Tongue (tissue), 2 donors: Measurements from ENCODE around the gene SETSIP. TPM values are rescaled to one million over a fixed set of nuclear protein-coding genes. Genes with fewer than 3 reads are reported as not detected.
"Not testable (repeated sequence)": the region's sequence is repeated elsewhere in the genome, so short reads cannot be mapped to it uniquely, and the experiment has no call there.

Source experiments
- DNase-seq: peaks from one replicate; pipeline ENCODE4 v3.0.0-alpha.2; 2015
- total RNA-seq: library from RNA; depleted of rRNA; stranded (reverse); fragments of >200 nt; gene quantifications from one replicate; pipeline ENCODE4 v1.2.3, GENCODE V29; 2014

SETSIP gene, protein sequence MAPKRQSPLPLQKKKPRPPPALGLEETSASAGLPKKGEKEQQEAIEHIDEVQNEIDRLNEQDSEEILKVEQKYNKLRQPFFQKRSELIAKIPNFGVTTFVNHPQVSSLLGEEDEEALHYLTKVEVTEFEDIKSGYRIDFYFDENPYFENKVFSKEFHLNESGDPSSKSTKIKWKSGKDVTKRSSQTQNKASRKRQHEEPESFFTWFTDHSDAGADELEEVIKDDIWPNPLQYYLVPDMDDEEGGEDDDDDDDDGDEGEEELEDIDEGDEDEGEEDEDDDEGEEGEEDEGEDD
- total RNA-seq, result not detected

DNA sequence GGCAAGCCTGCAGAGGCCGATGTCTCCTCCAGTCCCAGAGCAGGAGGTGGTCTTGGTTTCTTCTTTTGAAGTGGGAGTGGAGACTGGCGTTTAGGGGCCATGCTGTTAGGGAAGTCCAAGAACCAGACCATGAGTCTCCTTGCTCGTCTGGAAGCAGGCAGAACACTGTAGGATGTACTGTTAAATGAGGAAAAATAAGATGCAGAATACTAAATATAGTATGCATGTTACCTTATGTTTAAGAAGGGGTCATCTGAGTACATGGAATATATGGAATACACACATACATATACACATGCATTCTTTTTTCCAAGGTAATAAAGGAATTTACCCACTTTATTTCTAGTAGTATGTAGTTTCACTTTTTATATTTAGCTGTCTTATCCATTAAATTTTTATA lies at the start of gene SETSIP:
TSS of gene SETSIP (minus strand) at position 101 of the 400 bp plus-strand sequence. CDS start at position 101, 0 bp downstream.
- no peak for DNase-seq

DNA sequence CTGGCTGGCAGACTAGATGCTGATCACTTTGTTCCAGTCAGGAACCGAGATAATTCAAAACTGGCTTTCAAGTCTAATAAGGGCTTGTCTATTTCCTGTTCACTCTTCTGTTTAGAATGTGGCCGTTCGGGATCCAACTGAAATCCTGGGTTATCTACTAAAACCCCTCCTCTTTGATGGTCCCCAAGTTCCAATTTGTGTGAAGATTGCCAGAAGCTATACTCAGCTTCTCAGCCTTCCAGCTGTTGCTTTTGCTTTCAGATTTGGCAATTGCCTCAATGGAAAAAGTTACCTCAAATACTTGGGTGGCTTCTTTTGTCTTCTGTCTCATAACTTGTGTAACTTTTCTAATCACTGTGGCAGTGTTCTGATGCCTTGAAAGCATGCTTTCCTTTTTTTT lies 48.7 kb upstream of the SETSIP start:
- DNase-seq, result peak; percentile 20

GRCh38 chr1:92118826-92119225 lies 43.6 kb upstream of the SETSIP start:
- DNase-seq, result no peak

DNA sequence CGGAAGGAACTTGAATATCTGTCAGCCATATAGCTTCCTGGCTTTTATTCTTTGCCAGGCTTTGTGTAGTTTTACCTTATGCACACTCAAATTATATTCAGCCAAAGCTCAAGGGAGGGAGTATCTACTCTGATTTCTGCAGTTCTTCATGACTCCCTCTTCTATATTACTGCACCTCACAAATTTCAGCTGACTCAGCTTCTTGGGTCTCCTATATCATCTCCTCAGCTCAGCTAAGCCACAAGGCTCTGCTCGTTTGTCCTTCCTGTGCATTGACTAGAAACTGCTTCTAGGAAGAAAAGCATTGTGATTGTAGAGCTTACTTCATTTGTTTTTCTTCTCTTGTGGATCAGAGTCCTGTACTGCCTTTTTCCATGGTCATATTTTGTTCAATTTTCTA lies 42.3 kb upstream of the SETSIP start:
- DNase-seq, result no peak

GRCh38 chr1:92108631-92109030 lies 33.4 kb upstream of the SETSIP start:
- no peak for DNase-seq

DNA sequence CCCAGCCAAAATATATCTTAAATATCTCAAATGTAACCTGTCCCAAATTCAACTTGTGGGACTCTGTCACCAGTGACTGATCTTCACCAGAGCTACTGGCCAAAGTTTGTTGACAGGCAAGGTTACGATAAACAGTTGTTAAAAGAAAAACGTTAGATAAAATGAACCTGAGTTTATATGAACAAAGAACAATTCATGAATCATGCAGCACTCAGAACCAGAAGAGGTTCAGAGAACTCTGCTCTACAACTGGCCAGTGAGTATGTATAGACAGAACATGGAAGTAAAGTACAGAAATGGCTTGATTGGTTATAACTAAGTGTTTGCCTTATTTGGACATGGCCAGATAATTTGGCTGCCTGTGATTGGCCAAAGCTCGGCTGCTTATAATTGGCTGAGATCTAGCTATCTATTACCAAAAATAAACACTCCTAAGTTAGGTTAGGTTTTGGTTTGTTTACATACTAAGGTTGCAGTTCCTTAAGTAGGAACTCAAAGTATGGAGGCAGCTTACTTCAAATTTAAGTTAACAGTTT lies 30.4 kb upstream of the SETSIP start:
- no peak for DNase-seq

DNA sequence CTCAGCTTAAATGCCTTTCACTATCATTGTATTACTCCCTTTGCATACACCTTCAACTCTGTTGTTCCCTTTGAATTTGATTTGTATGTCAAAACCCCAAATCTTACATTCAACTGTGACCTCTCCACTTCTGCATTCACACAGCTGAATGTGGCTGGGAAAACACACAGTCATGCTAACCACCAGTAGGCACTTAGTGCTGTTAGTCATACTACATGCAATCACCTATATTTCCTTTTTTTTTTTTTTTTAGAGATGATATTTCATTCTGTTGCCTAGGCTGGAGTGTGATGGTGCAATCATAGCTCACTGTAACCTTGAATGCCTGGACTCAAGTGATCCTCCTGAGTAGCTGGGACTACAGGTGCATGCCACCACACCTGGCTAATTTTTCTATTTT lies 21.1 kb upstream of the SETSIP start:
- no peak for DNase-seq

DNA sequence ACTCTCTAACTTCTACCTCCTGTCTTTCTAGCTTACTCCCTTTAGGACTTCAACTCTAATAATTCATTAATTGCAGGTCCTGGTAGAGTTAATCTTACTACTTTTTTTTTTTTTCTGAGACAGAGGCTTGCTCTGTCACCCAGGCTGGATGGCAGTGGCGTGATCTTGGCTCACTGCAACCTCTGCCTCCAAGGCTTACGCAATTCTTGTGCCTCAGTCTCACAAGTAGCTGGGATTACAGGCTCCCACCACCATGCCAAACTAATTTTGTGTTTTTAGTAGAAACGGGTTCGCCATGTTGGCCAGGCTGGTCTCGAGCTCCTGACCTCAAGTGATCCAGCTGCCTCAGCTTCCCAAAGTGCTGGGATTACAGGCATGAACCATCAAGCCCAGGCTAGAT lies 20.7 kb upstream of the SETSIP start:
- no peak for DNase-seq

GRCh38 chr1:92094595-92094994 lies 19.4 kb upstream of the SETSIP start:
- DNase-seq, result no peak

- no peak for DNase-seq
These were observed 18.9 kb upstream of the SETSIP start for GRCh38 chr1:92094090-92094489.

DNA sequence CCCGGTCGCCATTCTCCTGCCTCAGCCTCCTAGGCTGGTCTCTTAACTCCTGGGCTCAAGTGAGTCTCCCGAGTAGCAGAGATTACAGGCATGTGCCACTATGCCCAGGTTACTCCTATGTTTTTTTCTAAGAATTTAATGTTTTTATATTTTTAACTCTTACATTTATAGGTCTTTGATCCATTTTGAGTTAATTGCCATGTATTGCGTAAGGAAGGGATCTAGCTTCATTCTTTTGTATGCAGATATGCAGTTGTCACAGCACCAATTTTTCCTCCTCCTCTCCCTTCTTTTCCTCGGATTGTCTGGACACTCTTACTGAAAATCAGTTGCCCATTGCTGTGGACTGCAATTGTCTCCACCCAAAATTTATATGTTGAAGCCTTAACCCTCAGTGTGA lies 16.4 kb upstream of the SETSIP start:
- DNase-seq, result no peak

GRCh38 chr1:92087542-92087941 lies 12.3 kb upstream of the SETSIP start:
- no peak for DNase-seq

DNA sequence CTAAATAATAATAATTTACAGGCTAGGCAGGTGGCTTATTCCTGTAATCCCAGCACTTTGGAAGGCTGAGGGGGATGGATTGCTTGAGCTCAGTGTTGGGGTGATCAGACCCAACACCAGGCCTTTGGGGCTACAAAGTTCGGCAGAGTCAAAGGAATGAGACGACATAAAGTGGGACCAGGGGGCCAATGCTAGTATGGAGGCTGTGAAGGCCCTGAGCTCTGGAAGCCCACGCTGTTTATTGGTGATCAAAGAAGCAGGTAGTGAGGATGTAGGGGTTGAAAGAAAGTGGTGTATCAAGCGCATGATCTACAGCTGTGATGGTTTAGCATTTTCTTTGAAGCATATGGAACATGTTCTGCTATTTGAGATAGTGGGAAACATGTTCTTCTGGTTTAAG lies 10.5 kb upstream of the SETSIP start:
- no peak for DNase-seq

- no peak for DNase-seq
These were observed 9.4 kb upstream of the SETSIP start for GRCh38 chr1:92084651-92085050.

GRCh38 chr1:92081031-92081430 lies 5.8 kb upstream of the SETSIP start:
- DNase-seq, result no peak

DNA sequence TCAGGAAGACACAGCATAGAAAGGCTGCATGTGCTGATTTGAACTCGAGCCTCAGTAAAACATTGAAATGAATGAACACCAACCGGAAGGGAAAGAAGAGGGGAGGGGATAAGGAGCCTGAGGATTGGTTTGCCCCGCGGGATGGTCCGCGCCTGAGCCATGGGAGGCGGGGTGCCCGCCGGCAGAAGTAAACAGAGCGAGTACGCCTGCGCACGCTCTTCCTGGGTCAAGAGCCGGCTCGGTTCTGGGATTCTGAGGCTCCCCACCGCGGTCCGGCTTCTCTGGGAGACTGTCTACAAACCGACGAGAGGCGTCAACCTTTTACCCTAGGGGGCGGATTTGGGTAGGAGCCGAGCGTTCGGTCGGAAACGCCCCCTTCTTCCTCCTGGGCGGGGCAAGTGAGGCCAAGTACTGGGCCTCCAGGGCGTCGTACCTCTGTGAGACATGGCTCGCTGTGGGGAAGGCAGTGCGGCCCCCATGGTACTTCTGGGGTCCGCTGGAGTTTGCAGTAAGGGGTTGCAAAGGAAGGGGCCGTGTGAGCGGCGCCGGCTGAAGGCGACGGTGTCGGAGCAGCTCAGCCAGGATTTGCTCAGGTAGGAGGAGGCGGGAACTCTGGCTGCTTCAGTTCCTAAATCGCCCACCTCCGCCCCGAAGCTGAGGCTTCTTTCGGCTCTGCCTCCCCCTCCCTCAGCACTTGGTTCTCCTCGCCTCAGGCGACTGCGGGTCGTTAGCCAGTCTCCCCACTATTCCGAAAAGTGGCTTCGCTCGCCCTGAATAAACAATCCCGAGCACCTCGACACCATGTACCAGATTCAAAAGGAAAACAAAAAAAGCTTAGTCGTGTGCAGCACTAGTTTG lies 5.1 kb upstream of the SETSIP start, which contains the start of gene BTBD8:
TSS of gene BTBD8 (plus strand) at position 218 of the 858 bp plus-strand sequence. CDS start at position 445, 227 bp downstream.
- DNase-seq, result peak; percentile 80

- no peak for DNase-seq
These were observed 4.2 kb upstream of the SETSIP start for GRCh38 chr1:92079441-92079840.

DNA sequence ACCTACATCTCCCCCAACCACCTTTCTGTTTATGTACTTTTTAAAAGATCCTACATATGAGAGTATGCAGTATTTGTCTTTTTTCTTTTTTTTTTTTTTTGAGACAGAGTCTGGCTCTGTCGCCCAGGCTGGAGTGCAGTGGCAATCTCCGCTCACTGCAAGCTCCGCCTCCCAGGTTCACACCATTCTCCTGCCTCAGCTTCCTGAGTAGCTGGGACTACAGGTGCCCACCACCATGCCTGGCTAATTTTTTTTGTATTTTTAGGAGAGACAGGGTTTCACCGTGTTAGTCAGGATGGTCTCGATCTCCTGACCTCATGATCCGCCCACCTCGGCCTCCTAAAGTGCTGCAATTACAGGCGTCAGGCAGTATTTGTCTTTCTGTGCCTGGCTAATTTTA lies 2.9 kb upstream of the SETSIP start:
- DNase-seq, result not testable (repeated sequence)

- no peak for DNase-seq
These were observed 1.2 kb upstream of the SETSIP start for GRCh38 chr1:92076363-92076762.

- not testable (repeated sequence) for DNase-seq
These were observed 765 bp downstream of the SETSIP start for GRCh38 chr1:92074446-92074845.

DNA sequence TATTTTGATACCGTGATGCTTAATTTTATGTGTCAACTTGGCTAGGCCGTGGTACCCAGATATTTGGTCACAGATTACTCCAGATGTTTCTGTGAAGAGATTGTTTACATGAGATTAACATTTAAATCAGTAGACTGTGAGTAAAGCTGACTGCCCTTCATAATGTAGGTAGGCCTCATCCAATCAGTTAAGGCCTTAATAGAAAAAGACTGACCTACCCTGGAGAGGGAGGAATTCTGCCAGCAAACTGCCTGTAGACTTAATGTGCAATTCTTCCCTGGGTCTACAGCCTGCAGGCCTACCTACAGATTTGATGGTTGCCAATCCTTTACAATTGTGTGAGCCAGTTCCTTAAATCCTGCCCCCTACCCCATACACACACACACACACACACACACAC lies 4.3 kb downstream of the SETSIP start:
- DNase-seq, result no peak

DNA sequence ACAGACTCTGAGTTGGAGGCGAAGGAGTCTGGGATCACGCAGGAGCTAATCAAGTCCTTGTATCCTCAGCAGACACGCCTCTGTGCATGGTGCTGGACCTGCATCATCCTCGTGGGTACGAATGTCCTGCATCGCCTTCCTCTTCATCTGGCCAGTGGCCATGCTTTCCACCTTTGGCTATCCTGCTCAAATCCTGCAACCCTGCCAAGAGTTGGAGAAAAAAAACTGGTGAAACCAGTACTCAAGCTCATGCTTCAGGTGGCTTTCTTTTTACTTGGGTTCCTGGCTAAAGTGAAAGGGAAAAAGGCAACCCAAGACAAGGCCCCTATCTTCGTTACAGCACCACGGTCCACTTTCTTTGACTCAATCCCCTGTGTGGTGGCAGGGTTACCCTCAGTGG lies 8.9 kb downstream of the SETSIP start:
- DNase-seq, result no peak

- no peak for DNase-seq
These were observed 10.2 kb downstream of the SETSIP start for GRCh38 chr1:92065042-92065441.
